ENCODE results near the gene KDM4B. TPM values are rescaled to one million over a fixed set of nuclear protein-coding genes. Genes with fewer than 3 reads are reported as not detected.

The KDM4B gene
- polyA plus RNA-seq, 3 donors: 6.4 to 22.7 (median 12.7) TPM

- Mint-ChIP-seq H3K27me3 (ENCODE audit: low read depth in 3 of 3) (peaks cover 2 to 5% (median 3%) of the 10 kb centered on the region in 3 donors), H3K36me3 (peaks cover 52 to 65% of the 10 kb centered on the region in 2 donors), H3K4me1 (no peaks in the 10 kb centered on the region), H3K27ac (no peak overlapping the region), H3K4me3 (no peak overlapping the region), H3K9me3 (peaks cover 2 to 11% (median 7%) of the 10 kb centered on the region in 7 donors)
- DNase-seq: no peak
- H2AFZ ChIP-seq (ENCODE audit: insufficient read depth, low read depth, low read length, poor library complexity, severe bottlenecking): no peak overlapping the region
- WGBS (ENCODE audit: insufficient coverage): 98% methylated on average over 5 of the region's 7 CpGs
- intact Hi-C loops (cut with micrococcal nuclease): no loop called here
- peaks cover 0 to 14% of the 10 kb centered on the region in 2 donors for H3K9me3 ChIP-seq (replicated peaks in 1 of 2; ENCODE audit: control insufficient read depth in 1 of 2, insufficient read depth in 1 of 2, low read length in 2 of 2)
- no peak overlapping the region for H3K4me2 ChIP-seq (replicated peaks; ENCODE audit: extremely low read depth, low read length, poor library complexity, severe bottlenecking)
- H3K4me1 ChIP-seq (ENCODE audit: control insufficient read depth in 1 of 2, insufficient read depth in 2 of 2, low read length in 2 of 2): no peaks in the 10 kb centered on the region
- peaks cover 45 to 71% of the 10 kb centered on the region in 2 donors for H3K36me3 ChIP-seq (replicated peaks in 1 of 2; ENCODE audit: control insufficient read depth in 1 of 2, insufficient read depth in 2 of 2, low read length in 2 of 2)
- H3K4me3 ChIP-seq (replicated peaks in 1 of 3; ENCODE audit: low read depth in 2 of 3, low read length in 3 of 3): no peak overlapping the region
- H3K9ac ChIP-seq (ENCODE audit: insufficient read depth, low read length, poor library complexity, severe bottlenecking): no peak overlapping the region
- no peak for TF ChIP-seq CTCF (IDR thresholded peaks at IDR 0.05)
- H3K27me3 ChIP-seq (ENCODE audit: control insufficient read depth in 2 of 2, insufficient read depth in 2 of 2, low read length in 2 of 2): no peaks in the 10 kb centered on the region
- peaks cover 27% of the 10 kb centered on the region for H4K20me1 ChIP-seq (ENCODE audit: insufficient read depth, low read length)
- no peak overlapping the region for H3K27ac ChIP-seq (ENCODE audit: low read depth in 1 of 2, low read length in 2 of 2)
- no peaks in the 10 kb centered on the region for H3K79me2 ChIP-seq (ENCODE audit: insufficient read depth, low read length)
Observed at GRCh38 chr19:5115351-5115750, 146.4 kb downstream of the KDM4B start.

GRCh38 chr19:5115771-5116202, 146.9 kb downstream of the KDM4B start:
- no peak overlapping the region for H3K4me2 ChIP-seq (replicated peaks; ENCODE audit: extremely low read depth, low read length, poor library complexity, severe bottlenecking)
- intact Hi-C loops (cut with micrococcal nuclease): no loop called here
- H3K4me1 Mint-ChIP-seq: no peaks in the 10 kb centered on the region
- H3K27me3 ChIP-seq (ENCODE audit: control insufficient read depth in 2 of 2, insufficient read depth in 2 of 2, low read length in 2 of 2): no peaks in the 10 kb centered on the region
- H3K27me3 Mint-ChIP-seq (ENCODE audit: low read depth in 3 of 3): peaks cover 2 to 5% (median 3%) of the 10 kb centered on the region in 3 donors
- no peaks in the 10 kb centered on the region for H3K79me2 ChIP-seq (ENCODE audit: insufficient read depth, low read length)
- TF ChIP-seq CTCF (IDR thresholded peaks at IDR 0.05): no peak
- no peak overlapping the region for H3K27ac ChIP-seq (ENCODE audit: low read depth in 1 of 2, low read length in 2 of 2)
- peaks cover 53 to 67% of the 10 kb centered on the region in 2 donors for H3K36me3 Mint-ChIP-seq
- peaks cover 2 to 11% (median 7%) of the 10 kb centered on the region in 7 donors for H3K9me3 Mint-ChIP-seq
- WGBS (ENCODE audit: insufficient coverage): 73% methylated on average over 3 of the region's 6 CpGs
- no peak overlapping the region for H3K4me3 Mint-ChIP-seq
- no peaks in the 10 kb centered on the region for H3K4me1 ChIP-seq (ENCODE audit: control insufficient read depth in 1 of 2, insufficient read depth in 2 of 2, low read length in 2 of 2)
- H3K9ac ChIP-seq (ENCODE audit: insufficient read depth, low read length, poor library complexity, severe bottlenecking): no peak overlapping the region
- peaks cover 30% of the 10 kb centered on the region for H4K20me1 ChIP-seq (ENCODE audit: insufficient read depth, low read length)
- no peak overlapping the region for H3K27ac Mint-ChIP-seq
- peaks cover 43 to 71% of the 10 kb centered on the region in 2 donors for H3K36me3 ChIP-seq (replicated peaks in 1 of 2; ENCODE audit: control insufficient read depth in 1 of 2, insufficient read depth in 2 of 2, low read length in 2 of 2)
- peaks cover 0 to 14% of the 10 kb centered on the region in 2 donors for H3K9me3 ChIP-seq (replicated peaks in 1 of 2; ENCODE audit: control insufficient read depth in 1 of 2, insufficient read depth in 1 of 2, low read length in 2 of 2)
- no peak overlapping the region for H3K4me3 ChIP-seq (replicated peaks in 1 of 3; ENCODE audit: low read depth in 2 of 3, low read length in 3 of 3)
- no peak for DNase-seq
- H2AFZ ChIP-seq (ENCODE audit: insufficient read depth, low read depth, low read length, poor library complexity, severe bottlenecking): no peak overlapping the region

Measured in CD14-positive monocyte (primary cell).